ENCODE data around the gene PSMD2. TPM values are rescaled to one million over a fixed set of nuclear protein-coding genes. Genes with fewer than 3 reads are reported as not detected.
"Not testable (repeated sequence)": the region's sequence is repeated elsewhere in the genome, so short reads cannot be mapped to it uniquely, and the experiment has no call there.

The PSMD2 gene
- total RNA-seq, 8 experiments from 2014 or later: 130 to 248 (median 185) TPM

- H3K4me1 ChIP-seq (replicated peaks in 1 of 2): peaks cover 3 to 11% of the 10 kb centered on the region in 2 donors
- in situ Hi-C loops (cut with MboI; ENCODE audit: low pct_unique_long_range_greater_than_20kb in 2 of 9, low sequenced_read_pairs in 9 of 9, unreplicated experiment in 9 of 9): loop anchor here in 4 of 9 experiments (25.0 kb wide), 2 partner anchors 349 to 374 kb away; partner anchors contain the start of gene PARL (in 3 of the 4)
- peak within 1 kb of the TSS; percentile 70 to 72 for H3K27ac ChIP-seq
- peak; percentile 77 to 89 (median 81) for ATAC-seq (replicated peaks in 6 of 8)
- peak within 1 kb of the TSS; percentile 54 to 93 (median 87) for H3K4me3 ChIP-seq
- no CpG with 5 or more reads among the region's 67 CpGs for WGBS, 10 experiments
Observed at GRCh38 chr3:184261270-184261853, 37.7 kb upstream of the PSMD2 start, which contains the start of gene CAMK2N2. Gene CAMK2N2, minus strand, starts transcription at chr3:184261553. Its CDS starts 268 bp downstream, at chr3:184261285.

DNA sequence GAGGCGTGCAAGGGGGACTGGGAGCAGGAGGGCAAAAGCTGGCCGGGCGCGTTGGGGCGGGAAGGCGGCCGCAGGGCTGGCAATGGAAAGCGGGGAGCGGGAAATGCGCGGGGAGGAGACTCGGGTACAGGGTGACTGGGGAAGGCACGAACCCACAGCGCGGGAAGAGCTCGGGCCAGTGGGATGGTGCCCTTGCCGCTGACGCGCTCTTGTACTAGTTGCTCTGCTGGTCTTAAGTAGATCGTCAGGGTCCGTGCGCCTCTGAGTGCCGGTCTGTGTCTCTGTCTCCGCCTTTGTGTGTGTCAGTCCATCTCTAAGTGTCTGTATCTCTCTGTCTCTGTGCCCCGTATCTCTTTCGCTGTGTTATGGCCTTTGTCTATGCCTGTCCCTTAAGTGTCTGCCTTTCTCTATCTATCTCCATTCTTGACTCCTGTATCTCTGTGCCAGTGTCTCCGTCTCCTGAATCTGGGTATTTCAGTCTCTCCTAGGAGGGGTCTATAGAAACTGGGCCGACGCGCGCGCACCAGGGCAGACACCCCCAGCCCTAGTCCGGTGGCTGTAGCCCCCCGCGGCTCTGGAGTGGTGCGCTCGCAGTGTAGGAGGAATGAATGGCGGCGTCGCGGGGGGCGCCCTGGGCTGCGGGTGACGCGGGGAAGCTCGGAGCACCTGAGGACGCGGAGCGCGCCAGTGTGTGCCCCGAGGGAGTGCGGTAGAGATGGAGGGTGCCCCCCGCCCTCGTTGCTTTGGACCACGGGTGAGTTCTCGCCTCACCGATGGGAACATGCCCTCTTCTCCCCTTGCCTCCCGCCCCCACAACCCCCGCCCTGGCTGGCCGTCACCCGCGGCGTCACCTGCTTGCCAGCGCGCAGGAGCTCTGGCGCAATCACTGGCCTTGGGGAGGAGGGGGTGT, 36.9 kb upstream of the PSMD2 start:
- in situ Hi-C loops (cut with MboI; ENCODE audit: low pct_unique_long_range_greater_than_20kb in 2 of 9, low sequenced_read_pairs in 9 of 9, unreplicated experiment in 9 of 9): loop anchor here in 4 of 9 experiments (25.0 kb wide), 2 partner anchors 350 to 375 kb away; partner anchors contain the start of gene PARL (in 3 of the 4)
- Histone ChIP-seq H3K4me1 (replicated peaks in 1 of 2) (peaks cover 3 to 11% of the 10 kb centered on the region in 2 donors), H3K4me3 (peak overlapping the region; percentile 54 to 93 (median 87)), H3K27ac (peak overlapping the region in 1 of 2 donors; percentile 4)
- WGBS, 10 experiments: 0 to 17% (median 2%) methylated on average over 1 to 5 of the region's 66 CpGs; no CpG with 5 or more reads in 4 of the 10 experiments
- ATAC-seq (replicated peaks in 6 of 8): peak; percentile 28 to 54 (median 44)

- peak overlapping the region in 1 of 2 donors; percentile 4 for H3K27ac ChIP-seq
- peak overlapping the region; percentile 54 to 93 (median 87) for H3K4me3 ChIP-seq
- in situ Hi-C loops (cut with MboI; ENCODE audit: low pct_unique_long_range_greater_than_20kb in 2 of 9, low sequenced_read_pairs in 9 of 9, unreplicated experiment in 9 of 9): loop anchor here in 4 of 9 experiments (25.0 kb wide), 2 partner anchors 350 to 375 kb away; partner anchors contain the start of gene PARL (in 3 of the 4)
- WGBS, 10 experiments: 0 to 42% (median 25%) methylated on average over 1 to 13 of the region's 15 CpGs; no CpG with 5 or more reads in 3 of the 10 experiments
- peaks cover 3 to 11% of the 10 kb centered on the region in 2 donors for H3K4me1 ChIP-seq (replicated peaks in 1 of 2)
- ATAC-seq (replicated peaks in 6 of 8): no peak
Observed at GRCh38 chr3:184262764-184263179, 36.3 kb upstream of the PSMD2 start.

GRCh38 chr3:184267249-184267648, 31.8 kb upstream of the PSMD2 start:
- H3K4me3 ChIP-seq; H3K27ac ChIP-seq; ATAC-seq (replicated peaks in 6 of 8); H3K4me1 ChIP-seq (replicated peaks in 1 of 2): not testable (repeated sequence)
- in situ Hi-C loops (cut with MboI; ENCODE audit: low pct_unique_long_range_greater_than_20kb in 2 of 9, low sequenced_read_pairs in 9 of 9, unreplicated experiment in 9 of 9): loop anchor here in 4 of 9 experiments (25.0 kb wide), 2 partner anchors 355 to 380 kb away; partner anchors contain the start of gene PARL (in 3 of the 4)
- WGBS, 10 experiments: 33 to 100% (median 83%) methylated on average over 1 of the region's 1 CpG; no CpG with 5 or more reads in 5 of the 10 experiments

GRCh38 chr3:184272269-184272668, 26.8 kb upstream of the PSMD2 start:
- in situ Hi-C loops (cut with MboI; ENCODE audit: low pct_unique_long_range_greater_than_20kb in 2 of 9, low sequenced_read_pairs in 9 of 9, unreplicated experiment in 9 of 9): loop anchor here in 4 of 9 experiments (25.0 kb wide), 2 partner anchors 360 to 385 kb away; partner anchors contain the start of gene PARL (in 3 of the 4)
- ATAC-seq (replicated peaks in 6 of 8): no peak

GRCh38 chr3:184275381-184275701, 23.7 kb upstream of the PSMD2 start:
- 32 to 90% (median 67%) methylated on average over 2 to 9 of the region's 12 CpGs; no CpG with 5 or more reads in 6 of the 10 experiments for WGBS, 10 experiments
- Histone ChIP-seq H3K27ac (no peak overlapping the region), H3K4me3 (no peak overlapping the region), H3K4me1 (replicated peaks in 1 of 2) (peaks cover 0 to 5% of the 10 kb centered on the region in 2 donors)
- in situ Hi-C loops (cut with MboI; ENCODE audit: low pct_unique_long_range_greater_than_20kb in 2 of 9, low sequenced_read_pairs in 9 of 9, unreplicated experiment in 9 of 9): loop anchor here in 1 of 9 experiments (25.0 kb wide), 2 partner anchors 263 to 363 kb away; partner anchors contain the start of gene ABCC5
- ATAC-seq (replicated peaks in 6 of 8): peak in 4 of 8 experiments; percentile 22 to 34 (median 28)

More at GRCh38 chr3:184272269-184272668, 26.8 kb upstream of the PSMD2 start:
- H3K4me3 ChIP-seq: no peak overlapping the region
- H3K27ac ChIP-seq: no peak overlapping the region
- WGBS, 10 experiments: no CpG with 5 or more reads among the region's 1 CpG
- peaks cover 0 to 5% of the 10 kb centered on the region in 2 donors for H3K4me1 ChIP-seq (replicated peaks in 1 of 2)

- ATAC-seq (replicated peaks in 6 of 8): peak; percentile 29 to 73 (median 52)
- Histone ChIP-seq H3K27ac (no peak within 1 kb of the TSS), H3K4me3 (peak within 1 kb of the TSS; percentile 16 to 24 (median 18)), H3K4me1 (replicated peaks in 1 of 2) (peaks cover 0 to 5% of the 10 kb centered on the region in 2 donors)
- in situ Hi-C loops (cut with MboI; ENCODE audit: low pct_unique_long_range_greater_than_20kb in 2 of 9, low sequenced_read_pairs in 9 of 9, unreplicated experiment in 9 of 9): loop anchor here in 1 of 9 experiments (25.0 kb wide), 2 partner anchors 264 to 364 kb away; partner anchors contain the start of gene ABCC5
- 36 to 60% methylated on average over 4 to 5 of the region's 65 CpGs; no CpG with 5 or more reads in 8 of the 10 experiments for WGBS, 10 experiments
Observed at GRCh38 chr3:184275961-184276910, 22.8 kb upstream of the PSMD2 start, which contains the start of gene ECE2. Gene ECE2, plus strand, starts transcription at chr3:184276022. Its CDS starts 132 bp downstream, at chr3:184276154.

DNA sequence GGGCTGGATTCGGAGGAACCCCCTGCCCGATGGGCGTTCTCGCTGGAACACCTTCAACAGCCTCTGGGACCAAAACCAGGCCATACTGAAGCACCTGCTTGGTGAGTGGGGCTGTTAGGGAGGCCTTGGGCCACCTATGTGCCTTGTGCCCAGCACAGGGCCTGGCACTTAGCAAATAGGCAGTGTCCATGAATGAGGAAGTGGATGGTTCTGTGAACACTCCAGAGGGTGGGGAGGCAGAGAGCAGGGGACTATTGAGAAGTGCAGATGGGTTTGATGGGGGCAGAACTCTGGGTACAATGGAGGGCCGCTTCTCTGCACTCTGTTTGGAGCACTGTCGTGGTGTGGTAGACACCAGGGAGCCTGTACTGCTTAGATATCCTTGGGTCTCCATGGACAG, 21.7 kb upstream of the PSMD2 start:
- WGBS, 10 experiments: 20% methylated on average over 1 of the region's 6 CpGs; no CpG with 5 or more reads in 9 of the 10 experiments
- H3K27ac ChIP-seq: no peak overlapping the region
- in situ Hi-C loops (cut with MboI; ENCODE audit: low pct_unique_long_range_greater_than_20kb in 2 of 9, low sequenced_read_pairs in 9 of 9, unreplicated experiment in 9 of 9): loop anchor here in 1 of 9 experiments (25.0 kb wide), 2 partner anchors 265 to 365 kb away; partner anchors contain the start of gene ABCC5
- peaks cover 0 to 5% of the 10 kb centered on the region in 2 donors for H3K4me1 ChIP-seq (replicated peaks in 1 of 2)
- no peak overlapping the region for H3K4me3 ChIP-seq
- ATAC-seq (replicated peaks in 6 of 8): no peak

DNA sequence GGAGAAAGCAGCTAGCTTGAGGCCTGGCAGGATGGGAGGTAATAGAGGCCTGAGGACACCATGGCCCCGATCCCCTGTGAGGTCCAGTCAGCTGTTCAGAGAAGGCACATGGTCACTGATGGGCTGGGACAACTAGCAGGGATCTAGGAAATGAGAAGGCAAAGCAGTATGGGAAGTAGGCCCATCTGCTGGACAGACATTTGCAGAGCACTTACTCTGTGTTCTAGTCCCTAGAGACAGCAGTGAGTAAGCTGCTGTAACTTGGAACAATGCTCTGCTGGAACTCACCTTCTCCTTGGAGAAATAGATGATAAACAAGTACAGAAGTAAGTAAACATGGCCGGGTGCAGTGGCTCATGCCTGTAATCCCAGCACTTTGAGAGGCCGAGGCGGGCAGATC, 16.1 kb upstream of the PSMD2 start:
- 20 to 100% (median 58%) methylated on average over 1 to 4 of the region's 4 CpGs; no CpG with 5 or more reads in 4 of the 10 experiments for WGBS, 10 experiments
- peaks cover 3% of the 10 kb centered on the region in 2 donors for H3K4me1 ChIP-seq (replicated peaks in 1 of 2)
- no peak overlapping the region for H3K4me3 ChIP-seq
- ATAC-seq (replicated peaks in 6 of 8): no peak
- in situ Hi-C loops (cut with MboI; ENCODE audit: low pct_unique_long_range_greater_than_20kb in 2 of 9, low sequenced_read_pairs in 9 of 9, unreplicated experiment in 9 of 9): loop anchor here in 1 of 9 experiments (25.0 kb wide), 2 partner anchors 271 to 371 kb away; partner anchors contain the start of gene ABCC5
- no peak overlapping the region for H3K27ac ChIP-seq

GRCh38 chr3:184283681-184284080, 15.4 kb upstream of the PSMD2 start:
- Histone ChIP-seq H3K4me3 (no peak overlapping the region), H3K27ac (no peak overlapping the region), H3K4me1 (replicated peaks in 1 of 2) (peaks cover 3% of the 10 kb centered on the region in 2 donors)
- ATAC-seq (replicated peaks in 6 of 8): no peak
- 45 to 95% (median 84%) methylated on average over 1 to 3 of the region's 8 CpGs; no CpG with 5 or more reads in 6 of the 10 experiments for WGBS, 10 experiments
- in situ Hi-C loops (cut with MboI; ENCODE audit: low pct_unique_long_range_greater_than_20kb in 2 of 9, low sequenced_read_pairs in 9 of 9, unreplicated experiment in 9 of 9): loop anchor here in 1 of 9 experiments (25.0 kb wide), 2 partner anchors 271 to 371 kb away; partner anchors contain the start of gene ABCC5

GRCh38 chr3:184284696-184285095, 14.3 kb upstream of the PSMD2 start:
- WGBS, 10 experiments: 0% methylated on average over 1 to 3 of the region's 4 CpGs; no CpG with 5 or more reads in 4 of the 10 experiments
- Histone ChIP-seq H3K4me3 (no peak overlapping the region), H3K27ac (no peak overlapping the region), H3K4me1 (replicated peaks in 1 of 2) (peaks cover 3% of the 10 kb centered on the region in 2 donors)
- in situ Hi-C loops (cut with MboI; ENCODE audit: low pct_unique_long_range_greater_than_20kb in 2 of 9, low sequenced_read_pairs in 9 of 9, unreplicated experiment in 9 of 9): loop anchor here in 1 of 9 experiments (25.0 kb wide), 2 partner anchors 272 to 372 kb away; partner anchors contain the start of gene ABCC5
- peak; percentile 86 to 100 (median 100) for ATAC-seq (replicated peaks in 6 of 8)
